Loucy (cell line): Measurements from ENCODE around the gene NBPF1.
"Not testable (repeated sequence)": the region's sequence is repeated elsewhere in the genome, so short reads cannot be mapped to it uniquely, and the experiment has no call there.

ENCODE experiments used
- EZH2phosphoT487 ChIP-seq: fragments of 200-600 bp; IDR thresholded peaks from 2 replicates; pipeline ENCODE4 v1.6.1; 2018; ENCODE audit warnings: antibody characterized with exemption, mild to moderate bottlenecking, moderate library complexity, borderline replicate concordance
- TF ChIP-seq, protein P1 (sequence below): fragments of 200-600 bp; sonication (generic); conservative IDR thresholded peaks from 2 replicates; pipeline ENCODE4 v1.5.1; 2014; ENCODE audit warnings: mild to moderate bottlenecking, antibody characterized with exemption, low read length

DNA sequence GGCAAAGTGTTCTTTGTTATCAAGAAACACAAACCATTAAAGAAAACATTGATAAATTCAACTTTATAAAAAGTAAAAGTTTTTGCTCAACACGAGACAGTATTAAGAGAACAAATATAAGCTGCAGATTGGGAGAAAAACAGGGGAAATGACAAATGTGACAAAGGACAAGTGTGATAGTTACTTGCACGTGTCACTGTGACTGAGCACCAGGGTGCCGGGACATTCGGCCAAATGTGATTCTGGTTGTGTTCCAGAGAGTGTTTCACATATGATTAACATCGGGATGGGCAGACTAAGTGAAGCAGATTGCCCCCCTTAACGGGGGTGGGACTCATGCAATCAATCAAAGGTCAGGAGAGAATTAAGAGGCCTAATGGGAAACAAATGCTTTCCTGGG lies 52.9 kb downstream of the NBPF1 start:
- TF ChIP-seq, protein P1, sequence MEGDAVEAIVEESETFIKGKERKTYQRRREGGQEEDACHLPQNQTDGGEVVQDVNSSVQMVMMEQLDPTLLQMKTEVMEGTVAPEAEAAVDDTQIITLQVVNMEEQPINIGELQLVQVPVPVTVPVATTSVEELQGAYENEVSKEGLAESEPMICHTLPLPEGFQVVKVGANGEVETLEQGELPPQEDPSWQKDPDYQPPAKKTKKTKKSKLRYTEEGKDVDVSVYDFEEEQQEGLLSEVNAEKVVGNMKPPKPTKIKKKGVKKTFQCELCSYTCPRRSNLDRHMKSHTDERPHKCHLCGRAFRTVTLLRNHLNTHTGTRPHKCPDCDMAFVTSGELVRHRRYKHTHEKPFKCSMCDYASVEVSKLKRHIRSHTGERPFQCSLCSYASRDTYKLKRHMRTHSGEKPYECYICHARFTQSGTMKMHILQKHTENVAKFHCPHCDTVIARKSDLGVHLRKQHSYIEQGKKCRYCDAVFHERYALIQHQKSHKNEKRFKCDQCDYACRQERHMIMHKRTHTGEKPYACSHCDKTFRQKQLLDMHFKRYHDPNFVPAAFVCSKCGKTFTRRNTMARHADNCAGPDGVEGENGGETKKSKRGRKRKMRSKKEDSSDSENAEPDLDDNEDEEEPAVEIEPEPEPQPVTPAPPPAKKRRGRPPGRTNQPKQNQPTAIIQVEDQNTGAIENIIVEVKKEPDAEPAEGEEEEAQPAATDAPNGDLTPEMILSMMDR: not testable (repeated sequence)
- TF ChIP-seq EZH2phosphoT487: not testable (repeated sequence)
